HG02642 (cell line): ENCODE measurements around the gene DUOXA2.

Experiments used
- ATAC-seq: cut with Tn5 transposase; IDR thresholded peaks from one replicate; pipeline ENCODE4 v1.9.1; 2021; ENCODE audit warnings: mild to moderate bottlenecking; ENCODE audit not compliant: unreplicated experiment, poor library complexity

Gene DUOXA2

DNA sequence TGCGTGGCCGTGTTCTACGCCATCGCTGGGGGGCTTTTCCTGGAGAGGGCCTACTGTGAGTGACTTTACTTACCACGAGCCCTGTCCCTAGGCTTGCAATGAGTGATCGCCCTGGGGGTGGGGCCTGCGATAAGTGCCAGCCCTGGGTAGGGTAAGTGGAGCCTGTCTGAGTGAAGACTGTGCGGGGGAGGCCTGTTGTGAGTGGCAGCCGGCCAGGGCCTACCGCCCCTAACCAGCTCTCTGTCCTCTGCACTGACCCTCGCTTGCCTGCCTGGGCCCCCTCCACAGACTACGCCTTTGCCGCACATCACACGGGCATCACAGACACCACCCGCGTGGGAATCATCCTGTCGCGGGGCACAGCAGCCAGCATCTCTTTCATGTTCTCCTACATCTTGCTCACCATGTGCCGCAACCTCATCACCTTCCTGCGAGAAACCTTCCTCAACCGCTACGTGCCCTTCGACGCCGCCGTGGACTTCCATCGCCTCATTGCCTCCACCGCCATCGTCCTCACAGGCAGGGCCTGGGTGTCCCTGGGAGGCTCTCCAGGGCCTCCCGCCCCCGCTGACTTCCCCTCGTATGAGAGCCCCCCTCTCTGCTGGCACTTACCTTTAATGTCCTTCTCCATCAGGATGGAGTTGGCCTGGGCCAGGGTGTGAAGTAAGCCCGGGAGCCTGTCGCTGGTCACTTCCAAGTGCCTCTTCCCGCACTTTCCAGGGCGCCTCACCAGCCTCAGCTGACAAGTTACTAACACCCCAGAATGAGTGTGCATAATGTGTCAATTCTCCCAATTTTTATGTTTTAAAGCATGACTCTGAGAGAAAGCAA lies 38.1 kb downstream of the DUOXA2 start:
- no peak for ATAC-seq

DNA sequence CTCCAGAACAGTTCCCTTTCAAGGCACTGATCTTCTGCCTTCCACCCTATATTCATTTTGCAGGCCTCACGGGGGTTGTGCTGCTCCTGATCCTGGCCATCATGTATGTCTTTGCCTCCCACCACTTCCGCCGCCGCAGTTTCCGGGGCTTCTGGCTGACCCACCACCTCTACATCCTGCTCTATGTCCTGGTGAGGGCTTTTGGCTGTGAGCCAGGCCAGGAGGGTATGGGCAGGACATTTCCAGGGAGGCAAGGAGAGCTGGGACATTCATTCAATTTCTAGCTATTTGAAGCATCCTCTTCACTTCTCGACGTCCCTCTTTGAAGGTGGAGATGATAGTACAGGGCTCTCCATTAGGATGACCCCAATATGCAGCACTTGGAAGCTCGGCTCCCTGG lies 41.6 kb downstream of the DUOXA2 start:
- no peak for ATAC-seq

DNA sequence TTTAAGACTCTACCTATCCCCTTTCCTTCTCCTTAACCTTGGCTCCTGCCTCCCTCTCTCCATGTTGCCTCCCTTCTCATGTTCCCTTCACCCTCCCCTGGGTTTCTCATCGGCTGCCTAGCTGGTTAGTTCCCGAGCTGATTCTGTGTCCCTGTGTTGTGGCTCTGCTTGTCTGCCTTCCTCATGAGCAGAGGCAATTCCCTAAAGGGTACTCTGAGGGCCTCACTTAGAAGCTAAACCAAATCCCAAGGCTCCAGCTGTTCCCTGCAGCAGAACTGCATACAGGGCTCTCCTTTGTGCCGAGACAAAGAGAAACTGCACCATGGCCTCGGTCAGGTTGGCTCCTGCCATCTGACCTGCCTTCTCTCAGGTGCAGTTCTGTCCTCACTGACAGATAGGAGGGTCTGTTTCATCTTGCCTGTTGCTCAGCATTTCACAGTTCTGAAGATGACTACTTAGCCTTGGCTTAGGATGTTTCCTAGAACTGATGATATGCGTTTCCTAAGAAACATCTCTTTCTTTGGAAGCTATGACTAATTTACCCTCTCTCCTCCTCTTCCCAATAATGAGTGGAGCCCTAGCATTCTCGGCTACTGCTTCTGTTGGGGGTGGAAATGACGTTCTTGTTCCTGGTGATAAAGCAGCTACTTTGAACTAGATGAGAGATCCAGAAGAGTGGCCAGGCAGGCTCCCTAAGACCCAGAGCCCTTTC lies 42.8 kb downstream of the DUOXA2 start:
- ATAC-seq: no peak

DNA sequence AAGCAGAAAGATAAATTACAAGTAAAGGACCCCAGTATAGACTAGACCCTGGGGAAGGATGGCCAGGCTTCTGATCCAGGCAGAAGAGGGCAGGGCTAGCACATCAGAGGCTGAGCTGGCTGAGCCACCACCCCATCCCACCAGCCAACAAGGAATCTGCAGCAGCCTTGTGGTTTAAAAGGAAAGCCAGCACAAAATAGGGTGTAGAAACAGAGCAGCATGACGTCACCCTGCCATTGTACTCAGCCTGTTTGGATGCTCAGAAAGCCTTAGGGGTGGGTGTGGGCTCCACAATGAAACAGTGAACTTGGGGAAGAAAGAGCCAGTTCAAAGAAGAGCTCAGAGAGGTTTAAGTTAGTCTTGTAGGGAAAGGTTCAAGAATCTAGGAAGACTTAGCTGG lies 43.8 kb downstream of the DUOXA2 start:
- ATAC-seq: no peak

DNA sequence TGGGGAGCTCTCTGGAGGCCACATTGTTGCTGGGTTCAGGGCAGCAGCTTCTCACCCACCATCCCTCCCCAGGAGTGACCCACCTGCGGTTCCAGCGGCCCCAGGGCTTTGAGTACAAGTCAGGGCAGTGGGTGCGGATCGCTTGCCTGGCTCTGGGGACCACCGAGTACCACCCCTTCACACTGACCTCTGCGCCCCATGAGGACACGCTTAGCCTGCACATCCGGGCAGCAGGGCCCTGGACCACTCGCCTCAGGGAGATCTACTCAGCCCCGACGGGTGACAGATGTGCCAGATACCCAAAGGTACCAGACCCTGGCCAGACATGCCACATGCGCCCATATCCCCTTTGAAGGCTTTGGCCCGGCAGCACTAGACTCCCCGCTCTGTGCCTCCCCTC lies 47.5 kb downstream of the DUOXA2 start:
- no peak for ATAC-seq

DNA sequence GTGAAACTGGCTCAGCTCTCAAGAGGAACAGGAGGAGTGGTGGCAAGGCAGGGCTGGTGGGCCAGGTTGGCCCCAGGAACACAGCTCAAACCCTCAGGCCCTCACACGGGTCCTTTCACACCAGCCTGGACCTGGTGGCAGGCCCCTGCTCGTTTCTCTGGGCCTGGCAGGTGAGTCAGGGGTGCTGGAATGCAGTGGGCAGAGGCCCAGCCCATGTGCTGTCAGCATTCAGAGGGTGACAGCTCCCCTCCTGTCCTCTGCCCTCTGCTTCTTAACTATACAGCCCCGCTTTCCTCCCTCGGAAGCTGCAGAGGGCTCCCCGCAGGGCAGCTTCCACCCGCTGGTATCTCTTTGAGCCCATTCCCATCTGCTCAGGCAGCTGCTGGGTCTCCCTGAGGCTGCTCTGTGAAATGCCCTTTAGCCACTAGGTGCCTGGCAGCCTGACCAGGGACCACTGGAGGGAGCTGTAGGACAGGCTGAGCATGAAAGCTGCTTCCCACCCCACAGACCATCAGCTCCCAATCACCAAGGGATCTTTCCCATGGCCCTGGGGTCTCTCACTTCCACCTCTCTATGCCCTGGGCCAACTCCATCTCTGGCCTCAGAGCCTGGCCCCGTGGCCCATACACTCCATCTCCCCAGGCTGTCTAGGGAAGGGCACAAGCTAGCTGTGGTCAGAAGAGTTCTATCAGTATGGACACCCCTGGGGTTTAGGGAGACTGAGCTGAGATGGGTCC lies 48.8 kb downstream of the DUOXA2 start:
- peak; percentile 48 for ATAC-seq

DNA sequence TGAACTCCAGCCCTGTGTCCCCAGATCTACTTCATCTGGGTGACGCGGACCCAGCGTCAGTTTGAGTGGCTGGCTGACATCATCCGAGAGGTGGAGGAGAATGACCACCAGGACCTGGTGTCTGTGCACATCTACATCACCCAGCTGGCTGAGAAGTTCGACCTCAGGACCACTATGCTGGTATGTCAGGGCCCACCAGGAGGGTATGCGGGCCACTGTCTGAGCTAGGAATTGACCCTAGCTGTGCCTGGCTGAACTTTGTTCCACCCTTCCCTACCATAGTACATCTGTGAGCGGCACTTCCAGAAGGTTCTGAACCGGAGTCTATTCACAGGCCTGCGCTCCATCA lies 49.4 kb downstream of the DUOXA2 start:
- no peak for ATAC-seq

DNA sequence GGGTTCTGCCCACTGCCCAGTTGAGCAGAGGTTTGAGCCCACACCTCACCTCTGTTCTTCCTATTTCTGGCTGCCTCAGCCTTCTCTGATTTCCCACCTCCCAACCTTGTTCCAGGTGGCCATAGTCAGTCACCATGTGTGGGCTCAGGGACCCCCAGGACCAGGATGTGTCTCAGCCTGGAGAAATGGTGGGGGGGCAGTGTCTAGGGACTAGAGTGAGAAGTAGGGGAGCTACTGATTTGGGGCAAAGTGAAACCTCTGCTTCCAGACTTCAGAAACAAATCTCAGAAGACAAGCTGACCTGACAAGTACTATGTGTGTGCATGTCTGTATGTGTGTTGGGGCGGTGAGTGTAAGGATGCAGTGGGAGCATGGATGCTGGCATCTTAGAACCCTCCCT lies 50.8 kb downstream of the DUOXA2 start:
- ATAC-seq: no peak

DNA sequence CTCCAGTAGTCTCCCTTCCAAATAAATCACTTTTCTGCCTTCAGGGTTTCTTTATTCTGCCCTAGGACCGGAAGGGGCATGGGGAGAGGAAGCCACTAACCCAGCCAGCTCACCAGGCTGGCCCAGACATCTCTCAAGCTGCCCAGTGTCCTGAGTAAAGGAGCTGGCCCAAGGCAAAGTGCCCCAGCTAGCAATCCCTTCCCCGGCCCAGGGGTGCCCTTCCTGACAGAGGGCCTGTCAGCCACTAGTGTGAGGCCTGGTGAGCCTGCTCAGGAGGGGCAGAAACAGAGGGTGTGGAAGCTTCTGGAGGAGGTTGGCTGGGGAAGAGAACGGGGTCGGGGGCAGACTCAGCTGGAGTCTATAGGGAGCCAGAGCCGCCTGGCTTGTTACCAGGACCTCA lies 51.4 kb downstream of the DUOXA2 start:
- no peak for ATAC-seq

DNA sequence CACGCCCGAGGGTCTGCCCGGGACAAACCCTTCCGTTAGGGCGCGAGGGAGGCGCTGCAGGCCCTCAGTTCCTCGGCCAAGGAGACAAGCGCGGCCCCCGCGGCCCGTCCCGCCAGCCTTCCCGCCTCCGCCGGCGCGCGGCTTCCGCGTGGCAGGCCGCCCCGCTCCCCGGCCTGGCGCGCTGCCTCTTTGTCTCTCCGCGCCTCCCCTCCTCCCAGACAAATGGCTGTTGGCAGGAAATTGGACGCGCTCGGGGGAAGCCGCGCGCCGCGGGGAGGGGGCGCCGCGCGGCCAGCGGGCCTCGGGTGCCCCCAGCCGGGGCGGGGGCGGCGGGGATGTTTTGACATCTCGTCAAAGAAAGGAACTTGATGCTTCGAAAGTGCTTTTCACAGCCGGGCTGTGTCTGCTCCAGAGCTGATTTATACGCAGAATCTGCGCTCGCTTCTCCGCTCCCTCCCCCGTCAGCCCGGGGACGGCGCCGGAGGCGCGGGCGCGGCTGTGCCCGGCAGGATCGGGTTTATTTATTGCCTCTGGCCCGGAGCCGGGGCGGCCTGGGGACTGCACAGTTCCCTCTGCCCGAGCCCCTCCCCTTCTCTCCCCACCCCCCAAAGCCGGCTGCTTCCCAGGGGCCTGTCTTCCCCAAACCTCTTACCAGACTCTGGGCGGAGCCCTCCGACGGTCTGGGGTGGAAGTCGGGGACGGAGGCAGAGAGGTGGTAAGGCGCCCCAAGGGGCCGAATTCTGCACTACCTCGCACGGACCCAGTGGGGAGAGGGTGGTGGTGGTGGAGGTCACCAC lies 52.9 kb downstream of the DUOXA2 start:
- peak; percentile 90 for ATAC-seq

DNA sequence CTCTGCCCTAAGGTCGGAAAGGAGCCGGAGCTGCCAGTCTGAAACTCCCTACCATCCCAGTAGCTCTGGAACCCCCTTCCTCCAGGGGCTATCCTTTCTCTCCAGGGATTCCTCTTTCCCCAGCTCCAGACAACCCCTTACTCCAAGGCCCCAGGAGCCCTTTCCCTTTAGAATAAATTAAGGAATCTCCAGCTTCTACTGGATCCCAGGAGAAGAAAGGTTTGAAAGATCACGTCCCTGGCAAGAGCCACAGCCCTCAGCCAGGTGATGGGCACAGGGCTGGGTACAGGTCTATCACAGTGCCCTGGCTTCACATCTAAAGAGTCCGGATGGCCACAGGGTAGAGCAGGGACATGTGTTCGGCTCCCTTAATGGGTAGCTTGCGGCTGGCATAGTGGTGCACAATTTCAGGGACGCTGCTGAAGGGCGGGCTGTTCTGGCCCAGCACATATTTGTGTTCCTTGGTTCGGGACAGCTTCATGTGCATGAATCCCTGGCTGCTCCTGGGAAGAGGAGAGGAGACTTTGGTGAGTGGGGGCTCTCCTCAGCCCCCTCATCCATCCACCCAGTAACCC lies 53.6 kb downstream of the DUOXA2 start:
- no peak for ATAC-seq
